ENCODE measurements around the gene SHISA2. TPM values are rescaled to one million over a fixed set of nuclear protein-coding genes. Genes with fewer than 3 reads are reported as not detected.
A peak's percentile ranks its signal among the peaks of the same experiment; 100 is the strongest.
"Not testable (repeated sequence)": the region's sequence is repeated elsewhere in the genome, so short reads cannot be mapped to it uniquely, and the experiment has no call there.

SHISA2 gene
- total RNA-seq = 0.07 and 0.14 TPM in 2 replicates

DNA sequence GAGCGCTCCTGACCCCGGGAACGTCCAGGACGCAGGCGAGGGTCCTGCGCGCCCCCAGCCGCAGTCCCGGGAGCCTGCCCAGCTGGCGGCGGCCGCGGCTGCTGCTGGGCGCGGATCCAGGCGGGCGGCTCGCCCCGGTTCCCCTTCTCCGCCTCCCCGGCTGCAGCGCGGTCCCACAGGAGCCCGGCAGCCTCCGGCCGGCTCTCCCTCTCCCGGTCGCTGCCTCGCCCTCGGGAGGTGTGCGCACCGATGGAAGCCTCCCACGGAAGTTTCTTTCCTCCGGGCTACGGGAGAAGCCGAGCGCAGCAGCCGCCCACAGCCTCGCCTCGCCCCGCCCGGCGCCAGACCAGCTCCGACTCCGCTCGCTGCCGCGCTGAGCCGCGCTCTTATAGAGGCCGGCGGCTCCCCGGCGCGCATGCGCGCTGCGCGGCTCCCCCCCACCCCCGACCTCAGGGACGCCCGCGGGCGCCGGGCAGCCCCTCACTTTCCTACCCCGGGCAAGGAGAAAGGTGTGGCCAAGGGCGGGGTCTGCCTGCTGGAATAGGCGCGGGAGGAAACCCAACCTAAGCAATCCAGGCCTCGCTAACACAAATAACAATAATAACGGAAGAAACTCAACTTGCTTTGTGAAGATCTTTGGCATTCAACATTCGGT lies at the start of gene SHISA2:
TSS of gene SHISA2 (minus strand) at position 360 of the 655 bp plus-strand sequence. CDS start 1,041 bp downstream, outside the sequence.
- Mint-ChIP-seq H3K4me3 (ENCODE audit: low read depth) (peak within 1 kb of the TSS; percentile 52), H3K9me3 (no peaks in the 10 kb centered on the region), H3K27ac (no peak within 1 kb of the TSS), H3K4me1 (ENCODE audit: low read depth) (peaks cover 19% of the 10 kb centered on the region), H3K27me3 (ENCODE audit: low read depth) (peaks cover 69% of the 10 kb centered on the region), H3K36me3 (ENCODE audit: low read depth) (no peaks in the 10 kb centered on the region)
- DNase-seq (ENCODE audit: low spot score) = no peak
- intact Hi-C loops (cut with micrococcal nuclease) = loop anchor here (5.0 kb wide), 1 partner anchor 136 kb away; no protein-coding TSS in a partner anchor

DNA sequence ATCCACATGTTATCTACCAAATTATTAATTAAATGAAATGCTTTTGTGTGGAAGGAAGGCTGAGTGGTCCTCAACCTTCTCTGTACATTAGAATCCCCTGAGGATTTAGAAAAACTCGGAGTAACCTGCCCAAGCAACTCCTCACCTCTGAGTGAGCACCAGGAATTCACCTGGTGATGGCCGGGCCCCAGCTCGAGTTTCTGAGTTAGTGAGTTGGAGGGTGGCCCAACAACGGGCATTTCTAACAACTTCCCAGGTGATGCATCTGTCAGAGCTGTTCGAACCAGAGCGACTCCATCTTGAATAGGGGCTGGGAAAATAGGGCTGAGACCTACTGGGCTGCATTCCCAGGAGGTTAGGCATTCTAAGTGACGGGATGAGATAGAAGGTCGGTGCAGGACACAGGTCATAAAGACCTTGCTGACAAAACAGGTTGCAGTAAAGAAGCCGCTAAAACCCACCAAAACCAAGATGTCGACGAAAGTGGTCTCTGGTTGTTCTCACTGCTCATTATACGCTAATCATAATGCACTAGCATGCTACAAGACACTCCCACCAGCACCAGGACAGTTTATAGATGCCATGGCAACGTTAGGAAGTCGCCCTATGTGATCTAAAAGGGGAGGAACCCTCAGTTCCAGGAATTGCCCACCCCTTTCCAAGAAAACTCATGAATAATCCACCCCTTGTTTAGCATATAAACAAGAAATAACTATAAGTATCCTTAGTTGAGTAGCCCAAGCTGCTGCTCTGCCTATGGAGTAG lies 44.2 kb upstream of the SHISA2 start:
- peaks cover 7% of the 10 kb centered on the region for H3K27me3 Mint-ChIP-seq (ENCODE audit: low read depth)
- H3K9me3 Mint-ChIP-seq = no peaks in the 10 kb centered on the region
- H3K4me3 Mint-ChIP-seq (ENCODE audit: low read depth) = no peak overlapping the region
- DNase-seq (ENCODE audit: low spot score) = no peak
- intact Hi-C loops (cut with micrococcal nuclease) = no loop called here
- H3K4me1 Mint-ChIP-seq (ENCODE audit: low read depth) = no peaks in the 10 kb centered on the region
- no peaks in the 10 kb centered on the region for H3K36me3 Mint-ChIP-seq (ENCODE audit: low read depth)
- no peak overlapping the region for H3K27ac Mint-ChIP-seq

DNA sequence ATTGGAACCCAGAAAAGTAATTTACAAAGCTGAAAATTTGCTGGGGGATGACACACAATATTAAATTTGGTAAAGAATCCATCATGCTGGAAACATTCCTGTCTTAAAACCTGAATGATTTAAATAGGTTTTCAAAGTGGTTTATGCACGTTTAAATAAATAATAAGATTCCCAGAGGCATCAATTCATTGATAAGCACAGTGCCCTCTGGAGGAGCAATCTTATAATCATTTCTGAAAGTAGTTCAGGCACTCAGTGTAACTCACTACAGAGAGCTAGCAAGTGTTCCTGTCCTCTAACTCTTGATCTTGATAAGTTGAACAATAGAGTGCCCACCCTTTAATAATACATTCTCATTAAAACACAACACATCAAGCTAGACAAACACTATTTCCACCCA lies 43.5 kb upstream of the SHISA2 start:
- Mint-ChIP-seq H3K27me3 (ENCODE audit: low read depth) (peaks cover 7% of the 10 kb centered on the region), H3K4me1 (ENCODE audit: low read depth) (no peaks in the 10 kb centered on the region), H3K9me3 (no peaks in the 10 kb centered on the region), H3K27ac (no peak overlapping the region), H3K36me3 (ENCODE audit: low read depth) (no peaks in the 10 kb centered on the region), H3K4me3 (ENCODE audit: low read depth) (no peak overlapping the region)
- intact Hi-C loops (cut with micrococcal nuclease) = no loop called here
- no peak for DNase-seq (ENCODE audit: low spot score)

DNA sequence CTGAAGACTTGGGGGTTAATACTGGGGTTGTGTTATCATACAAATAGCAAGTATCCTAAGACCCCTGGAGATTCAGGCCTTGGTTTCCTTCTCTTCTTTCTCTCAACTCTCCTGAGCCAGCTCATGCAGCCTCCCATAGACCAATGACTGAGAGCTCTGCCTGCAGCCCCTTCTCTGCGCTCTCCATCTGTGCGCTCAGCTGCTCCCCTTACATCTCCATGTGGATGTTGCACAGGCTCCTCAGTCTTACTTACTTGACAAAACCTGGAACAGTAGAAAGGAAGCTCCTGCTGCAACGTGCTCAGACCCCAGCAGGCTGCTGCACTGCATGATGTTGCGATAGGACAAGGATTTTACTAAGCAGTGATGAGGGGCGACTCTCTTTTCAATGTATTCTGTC lies 25.0 kb upstream of the SHISA2 start:
- H3K9me3 Mint-ChIP-seq; H3K4me1 Mint-ChIP-seq (ENCODE audit: low read depth); H3K36me3 Mint-ChIP-seq (ENCODE audit: low read depth); H3K4me3 Mint-ChIP-seq (ENCODE audit: low read depth); DNase-seq (ENCODE audit: low spot score); H3K27ac Mint-ChIP-seq; intact Hi-C loops (cut with micrococcal nuclease): not testable (repeated sequence)
- peaks cover 11% of the 10 kb centered on the region for H3K27me3 Mint-ChIP-seq (ENCODE audit: low read depth)

DNA sequence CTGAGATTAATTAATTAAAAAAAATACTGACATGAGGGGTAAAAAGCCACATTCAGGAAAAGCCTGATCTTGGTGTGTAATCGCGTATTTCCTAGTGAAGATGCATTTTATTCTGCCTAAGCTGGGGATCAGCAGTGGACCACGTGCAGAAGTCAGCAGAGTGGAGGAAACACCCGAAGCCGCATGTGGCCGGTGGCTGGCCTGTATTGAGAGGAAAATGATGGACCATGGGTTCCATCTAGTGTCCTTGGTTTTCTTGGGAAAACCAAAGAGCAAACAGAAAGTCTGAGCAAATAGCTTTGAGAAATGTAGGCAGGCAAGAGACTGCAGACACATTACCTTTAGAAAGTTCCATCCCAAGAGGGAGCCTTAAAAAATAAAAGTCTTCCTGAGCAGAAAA lies 23.7 kb upstream of the SHISA2 start:
- Mint-ChIP-seq H3K27ac (no peak overlapping the region), H3K4me1 (ENCODE audit: low read depth) (no peaks in the 10 kb centered on the region), H3K27me3 (ENCODE audit: low read depth) (peaks cover 20% of the 10 kb centered on the region), H3K36me3 (ENCODE audit: low read depth) (no peaks in the 10 kb centered on the region), H3K4me3 (ENCODE audit: low read depth) (no peak overlapping the region), H3K9me3 (no peaks in the 10 kb centered on the region)
- intact Hi-C loops (cut with micrococcal nuclease) = no loop called here
- DNase-seq (ENCODE audit: low spot score) = no peak

DNA sequence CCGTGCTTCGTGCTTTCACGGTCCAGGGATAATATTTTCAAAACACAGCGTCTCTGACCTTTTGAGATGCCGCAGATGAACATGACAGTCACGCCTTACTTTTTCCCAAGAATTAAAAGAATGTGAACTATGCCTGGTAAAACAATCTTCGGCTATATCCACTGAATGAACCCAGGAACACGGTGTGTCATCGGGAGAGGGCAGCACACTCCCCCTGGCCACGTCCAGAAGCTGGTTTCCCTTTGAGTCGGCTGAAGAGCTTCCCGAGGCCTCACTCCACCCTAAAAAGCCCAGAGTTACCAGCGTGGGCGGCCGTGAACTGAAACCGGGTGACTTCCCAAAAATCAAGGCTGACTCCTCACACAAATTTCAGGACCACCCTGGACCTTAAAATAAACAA lies 22.9 kb upstream of the SHISA2 start:
- DNase-seq (ENCODE audit: low spot score) = no peak
- intact Hi-C loops (cut with micrococcal nuclease) = no loop called here
- no peaks in the 10 kb centered on the region for H3K36me3 Mint-ChIP-seq (ENCODE audit: low read depth)
- no peak overlapping the region for H3K4me3 Mint-ChIP-seq (ENCODE audit: low read depth)
- H3K27me3 Mint-ChIP-seq (ENCODE audit: low read depth) = peaks cover 19% of the 10 kb centered on the region
- H3K4me1 Mint-ChIP-seq (ENCODE audit: low read depth) = no peaks in the 10 kb centered on the region
- H3K9me3 Mint-ChIP-seq = no peaks in the 10 kb centered on the region
- no peak overlapping the region for H3K27ac Mint-ChIP-seq

DNA sequence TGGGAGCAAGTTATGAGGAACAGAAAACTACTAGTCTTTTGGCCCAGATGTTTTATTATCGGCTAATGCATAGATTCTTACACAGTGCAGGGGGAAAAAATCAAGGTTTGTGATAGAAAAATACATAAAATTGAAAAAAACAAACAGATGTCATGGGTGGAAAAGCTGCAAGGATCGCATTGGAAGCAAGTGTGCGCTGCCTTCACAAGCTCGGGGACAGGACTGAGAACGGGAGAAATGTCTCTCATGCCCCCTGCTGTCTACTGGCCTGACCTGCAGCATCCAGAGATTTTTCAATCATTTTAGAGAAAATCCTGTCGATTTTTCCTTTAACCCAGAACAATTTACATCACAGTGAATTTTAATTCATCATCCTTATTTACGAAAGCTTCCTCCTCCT lies 20.5 kb upstream of the SHISA2 start:
- not testable (repeated sequence) for H3K27ac Mint-ChIP-seq; H3K4me1 Mint-ChIP-seq (ENCODE audit: low read depth); H3K4me3 Mint-ChIP-seq (ENCODE audit: low read depth); H3K9me3 Mint-ChIP-seq; DNase-seq (ENCODE audit: low spot score); H3K36me3 Mint-ChIP-seq (ENCODE audit: low read depth)
- intact Hi-C loops (cut with micrococcal nuclease) = loop anchor here (1.0 kb wide), 1 partner anchor 498 kb away; no protein-coding TSS in a partner anchor
- peaks cover 21% of the 10 kb centered on the region for H3K27me3 Mint-ChIP-seq (ENCODE audit: low read depth)

DNA sequence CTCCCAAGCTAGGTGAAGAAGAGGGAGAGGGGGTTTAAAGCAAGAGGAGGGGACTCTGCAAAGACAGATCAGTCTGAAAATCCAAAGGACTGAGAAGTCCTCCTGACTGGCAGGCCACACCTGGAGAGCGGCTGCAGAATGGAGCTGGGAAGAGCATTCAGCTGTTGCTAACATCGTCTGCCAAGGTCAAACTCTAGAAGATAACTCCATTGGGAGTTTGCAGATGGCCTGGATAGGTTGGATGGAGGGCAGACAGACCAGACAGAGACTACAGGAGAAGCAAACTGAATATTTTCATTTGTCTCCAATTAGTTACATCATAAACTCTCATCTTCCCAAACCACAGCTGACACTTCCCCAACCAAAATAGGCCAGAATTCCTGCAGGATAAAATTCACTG lies 19.9 kb upstream of the SHISA2 start:
- no peak for DNase-seq (ENCODE audit: low spot score)
- H3K36me3 Mint-ChIP-seq (ENCODE audit: low read depth) = no peaks in the 10 kb centered on the region

DNA sequence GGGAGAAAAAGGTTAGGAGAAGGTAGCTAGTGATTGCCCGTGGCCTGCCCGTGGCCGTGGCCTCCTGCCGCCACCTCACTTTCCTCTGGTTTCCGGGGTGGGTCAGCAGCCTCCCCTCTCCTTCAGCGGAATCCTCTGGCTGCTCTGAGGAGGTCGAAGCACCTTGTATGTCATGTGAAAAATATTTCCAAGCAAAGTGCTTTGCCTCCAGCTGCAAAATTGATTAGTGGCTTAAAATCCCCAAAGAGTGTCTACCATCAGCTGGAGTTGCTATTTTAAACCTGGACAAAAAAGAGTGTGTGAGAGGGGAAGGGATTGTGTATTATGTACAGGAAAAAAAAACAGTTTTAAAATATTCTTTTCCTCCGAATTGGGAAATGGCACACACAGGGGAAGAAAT lies 17.8 kb upstream of the SHISA2 start:
- H3K4me1 Mint-ChIP-seq (ENCODE audit: low read depth); DNase-seq (ENCODE audit: low spot score); H3K36me3 Mint-ChIP-seq (ENCODE audit: low read depth); H3K4me3 Mint-ChIP-seq (ENCODE audit: low read depth); H3K9me3 Mint-ChIP-seq; intact Hi-C loops (cut with micrococcal nuclease); H3K27ac Mint-ChIP-seq: not testable (repeated sequence)
- peaks cover 16% of the 10 kb centered on the region for H3K27me3 Mint-ChIP-seq (ENCODE audit: low read depth)

More for the DNA sequence above, 19.9 kb upstream of the SHISA2 start:
- peaks cover 19% of the 10 kb centered on the region for H3K27me3 Mint-ChIP-seq (ENCODE audit: low read depth)
- intact Hi-C loops (cut with micrococcal nuclease) = loop anchor here (1.0 kb wide), 1 partner anchor 497 kb away; no protein-coding TSS in a partner anchor
- H3K27ac Mint-ChIP-seq = no peak overlapping the region
- no peaks in the 10 kb centered on the region for H3K9me3 Mint-ChIP-seq
- no peak overlapping the region for H3K4me3 Mint-ChIP-seq (ENCODE audit: low read depth)
- H3K4me1 Mint-ChIP-seq (ENCODE audit: low read depth) = no peaks in the 10 kb centered on the region

DNA sequence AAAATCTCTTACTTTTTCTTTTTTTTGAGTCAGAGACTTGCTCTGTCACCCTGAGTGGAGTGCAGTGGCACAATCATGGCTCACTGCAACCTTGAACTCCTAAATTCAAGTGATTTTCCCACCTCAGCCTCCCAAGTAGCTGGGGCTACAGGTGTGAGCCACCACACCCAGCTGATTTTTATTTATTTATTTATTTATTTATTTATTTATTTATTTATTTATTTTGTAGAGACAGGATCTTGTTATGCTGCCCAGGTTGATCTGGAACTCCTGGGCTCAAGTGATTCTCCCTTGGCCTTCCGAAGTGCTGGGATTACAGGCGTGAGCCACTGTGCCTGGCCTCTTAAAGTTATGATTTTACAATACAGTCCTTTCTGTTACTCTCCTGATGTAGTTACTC lies 16.6 kb upstream of the SHISA2 start:
- H3K27me3 Mint-ChIP-seq (ENCODE audit: low read depth) = peaks cover 16% of the 10 kb centered on the region
- intact Hi-C loops (cut with micrococcal nuclease); H3K36me3 Mint-ChIP-seq (ENCODE audit: low read depth); H3K9me3 Mint-ChIP-seq; H3K27ac Mint-ChIP-seq; DNase-seq (ENCODE audit: low spot score); H3K4me3 Mint-ChIP-seq (ENCODE audit: low read depth); H3K4me1 Mint-ChIP-seq (ENCODE audit: low read depth): not testable (repeated sequence)

DNA sequence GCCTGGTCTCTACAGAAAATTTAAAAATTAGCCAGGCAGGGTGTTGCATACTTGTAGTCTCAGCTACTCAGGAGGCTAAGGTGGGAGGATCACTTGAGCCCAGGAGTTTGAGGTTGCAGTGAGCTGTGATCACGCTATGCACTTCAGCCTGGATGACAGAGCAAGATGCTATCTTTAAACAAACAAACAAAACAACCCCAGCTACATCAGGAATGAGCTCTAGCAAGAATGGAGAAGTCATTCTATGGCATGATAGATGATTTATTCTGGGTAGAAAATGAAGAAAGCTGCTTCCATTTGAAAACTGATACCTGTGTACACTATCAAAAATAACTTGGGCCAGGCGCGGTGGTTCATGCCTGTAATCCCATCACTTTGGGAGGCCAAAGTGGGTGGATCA lies 15.8 kb upstream of the SHISA2 start:
- no peak overlapping the region for H3K4me3 Mint-ChIP-seq (ENCODE audit: low read depth)
- peaks cover 21% of the 10 kb centered on the region for H3K27me3 Mint-ChIP-seq (ENCODE audit: low read depth)
- H3K36me3 Mint-ChIP-seq (ENCODE audit: low read depth) = no peaks in the 10 kb centered on the region
- H3K27ac Mint-ChIP-seq = no peak overlapping the region
- DNase-seq (ENCODE audit: low spot score) = no peak
- intact Hi-C loops (cut with micrococcal nuclease) = no loop called here
- H3K4me1 Mint-ChIP-seq (ENCODE audit: low read depth) = peaks cover 2% of the 10 kb centered on the region
- no peaks in the 10 kb centered on the region for H3K9me3 Mint-ChIP-seq

DNA sequence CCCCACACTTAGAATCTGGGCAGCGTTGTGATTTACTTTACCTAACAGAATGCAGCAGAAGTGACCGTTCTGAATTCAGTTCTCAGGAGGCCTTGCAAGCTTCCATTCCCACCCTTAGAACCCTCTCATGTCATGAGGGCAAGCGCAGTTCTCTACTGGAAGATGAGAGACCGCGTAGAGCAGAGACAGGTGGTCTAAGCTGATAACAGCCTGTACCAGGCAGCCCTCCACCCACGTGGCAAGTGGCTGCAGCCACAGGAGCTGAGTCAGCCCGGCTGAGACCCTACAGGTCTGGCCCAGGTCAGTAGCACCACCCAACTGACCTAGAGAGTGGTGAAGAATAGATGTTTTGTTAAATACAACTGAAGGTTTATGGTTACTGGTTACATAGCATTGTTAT lies 14.7 kb upstream of the SHISA2 start:
- H3K4me1 Mint-ChIP-seq (ENCODE audit: low read depth); DNase-seq (ENCODE audit: low spot score); H3K36me3 Mint-ChIP-seq (ENCODE audit: low read depth); H3K4me3 Mint-ChIP-seq (ENCODE audit: low read depth); H3K27ac Mint-ChIP-seq; H3K9me3 Mint-ChIP-seq; intact Hi-C loops (cut with micrococcal nuclease): not testable (repeated sequence)
- H3K27me3 Mint-ChIP-seq (ENCODE audit: low read depth) = peaks cover 18% of the 10 kb centered on the region

DNA sequence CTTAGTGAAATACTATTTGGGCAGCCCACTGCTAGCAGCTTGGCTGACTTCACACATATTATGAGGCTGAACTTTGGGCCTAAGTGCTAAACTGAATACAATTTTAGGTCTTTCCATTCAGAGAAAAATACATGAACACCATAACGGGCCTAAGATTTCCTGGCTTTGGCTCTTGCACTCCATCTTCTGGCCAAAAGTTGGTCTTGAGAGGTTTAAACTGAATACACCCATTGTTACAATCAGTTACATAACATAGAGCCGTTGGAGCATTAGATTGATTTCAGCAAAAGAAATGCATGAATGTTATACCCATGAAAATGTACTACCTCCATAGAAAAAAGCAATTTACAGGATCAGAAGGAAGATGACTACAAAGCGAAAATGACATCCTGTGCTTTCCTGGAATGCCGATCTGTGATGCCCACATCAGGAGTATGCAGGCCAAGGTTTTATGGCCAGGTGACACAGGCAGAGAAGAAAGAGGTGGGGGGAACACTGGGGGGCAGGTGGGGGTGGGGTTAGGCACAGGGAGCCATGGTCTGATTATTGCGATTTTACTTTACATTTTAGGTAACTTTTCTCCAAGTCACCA lies 11.1 kb upstream of the SHISA2 start:
- no peaks in the 10 kb centered on the region for H3K9me3 Mint-ChIP-seq
- H3K4me1 Mint-ChIP-seq (ENCODE audit: low read depth) = peaks cover 6% of the 10 kb centered on the region
- DNase-seq (ENCODE audit: low spot score) = no peak
- H3K4me3 Mint-ChIP-seq (ENCODE audit: low read depth) = no peak overlapping the region
- no peak overlapping the region for H3K27ac Mint-ChIP-seq
- no peaks in the 10 kb centered on the region for H3K36me3 Mint-ChIP-seq (ENCODE audit: low read depth)
- peaks cover 24% of the 10 kb centered on the region for H3K27me3 Mint-ChIP-seq (ENCODE audit: low read depth)
- intact Hi-C loops (cut with micrococcal nuclease) = loop anchor here (2.0 to 5.0 kb wide), 2 partner anchors 236 to 488 kb away; no protein-coding TSS in a partner anchor

Measured in activated T-helper 2 cell treated with anti-CD3 and anti-CD28 coated beads, Interferon-gamma antibody, Interleukin-2, Interleukin-4, amounts not matched to agents 10 μg/mL and 5 μg/mL and 100 μg/mL, durations not matched to agents 14 hours and 24 hours and 36 hours (primary cell).